ENCODE data around the gene HMCN2. TPM values are rescaled to one million over a fixed set of nuclear protein-coding genes. Genes with fewer than 3 reads are reported as not detected.

Gene HMCN2
- total RNA-seq, 1 experiment from 2014 or later: 5.6 TPM

DNA sequence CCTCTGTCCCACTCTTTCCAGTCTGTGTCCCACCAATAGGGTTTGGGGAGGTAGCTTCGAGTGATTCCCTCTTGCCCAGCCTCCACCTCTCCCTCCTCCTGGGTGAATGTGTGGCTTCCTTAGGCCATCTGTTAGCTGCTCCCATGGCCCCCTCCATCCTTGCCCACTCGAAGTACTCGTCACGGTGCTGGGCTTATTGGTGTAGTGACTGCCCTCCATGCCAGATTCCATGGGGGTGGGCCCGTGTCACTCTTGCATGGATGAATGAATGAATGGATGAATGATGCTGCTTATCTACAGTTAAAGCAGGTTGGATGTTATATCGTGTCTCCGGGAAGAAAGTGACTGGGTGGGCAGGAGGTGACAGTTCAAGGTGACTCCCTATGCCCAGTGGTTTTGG lies 19.1 kb downstream of the HMCN2 start (continued):
- TF ChIP-seq, protein P1, sequence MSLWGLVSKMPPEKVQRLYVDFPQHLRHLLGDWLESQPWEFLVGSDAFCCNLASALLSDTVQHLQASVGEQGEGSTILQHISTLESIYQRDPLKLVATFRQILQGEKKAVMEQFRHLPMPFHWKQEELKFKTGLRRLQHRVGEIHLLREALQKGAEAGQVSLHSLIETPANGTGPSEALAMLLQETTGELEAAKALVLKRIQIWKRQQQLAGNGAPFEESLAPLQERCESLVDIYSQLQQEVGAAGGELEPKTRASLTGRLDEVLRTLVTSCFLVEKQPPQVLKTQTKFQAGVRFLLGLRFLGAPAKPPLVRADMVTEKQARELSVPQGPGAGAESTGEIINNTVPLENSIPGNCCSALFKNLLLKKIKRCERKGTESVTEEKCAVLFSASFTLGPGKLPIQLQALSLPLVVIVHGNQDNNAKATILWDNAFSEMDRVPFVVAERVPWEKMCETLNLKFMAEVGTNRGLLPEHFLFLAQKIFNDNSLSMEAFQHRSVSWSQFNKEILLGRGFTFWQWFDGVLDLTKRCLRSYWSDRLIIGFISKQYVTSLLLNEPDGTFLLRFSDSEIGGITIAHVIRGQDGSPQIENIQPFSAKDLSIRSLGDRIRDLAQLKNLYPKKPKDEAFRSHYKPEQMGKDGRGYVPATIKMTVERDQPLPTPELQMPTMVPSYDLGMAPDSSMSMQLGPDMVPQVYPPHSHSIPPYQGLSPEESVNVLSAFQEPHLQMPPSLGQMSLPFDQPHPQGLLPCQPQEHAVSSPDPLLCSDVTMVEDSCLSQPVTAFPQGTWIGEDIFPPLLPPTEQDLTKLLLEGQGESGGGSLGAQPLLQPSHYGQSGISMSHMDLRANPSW (CRISPR knock-in tag; conservative IDR thresholded peaks at IDR 0.05; ENCODE audit: low read depth): no peak
- no peak for TF ChIP-seq ZNF138 (CRISPR knock-in tag; conservative IDR thresholded peaks at IDR 0.05)
- TF ChIP-seq NR2C2 (CRISPR knock-in tag; IDR thresholded peaks at IDR 0.05): no peak
- TF ChIP-seq, protein P2, sequence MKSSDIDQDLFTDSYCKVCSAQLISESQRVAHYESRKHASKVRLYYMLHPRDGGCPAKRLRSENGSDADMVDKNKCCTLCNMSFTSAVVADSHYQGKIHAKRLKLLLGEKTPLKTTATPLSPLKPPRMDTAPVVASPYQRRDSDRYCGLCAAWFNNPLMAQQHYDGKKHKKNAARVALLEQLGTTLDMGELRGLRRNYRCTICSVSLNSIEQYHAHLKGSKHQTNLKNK (CRISPR knock-in tag; IDR thresholded peaks at IDR 0.05): no peak
- TF ChIP-seq FOXJ3 (CRISPR knock-in tag; IDR thresholded peaks at IDR 0.05; ENCODE audit: borderline replicate concordance): no peak

DNA sequence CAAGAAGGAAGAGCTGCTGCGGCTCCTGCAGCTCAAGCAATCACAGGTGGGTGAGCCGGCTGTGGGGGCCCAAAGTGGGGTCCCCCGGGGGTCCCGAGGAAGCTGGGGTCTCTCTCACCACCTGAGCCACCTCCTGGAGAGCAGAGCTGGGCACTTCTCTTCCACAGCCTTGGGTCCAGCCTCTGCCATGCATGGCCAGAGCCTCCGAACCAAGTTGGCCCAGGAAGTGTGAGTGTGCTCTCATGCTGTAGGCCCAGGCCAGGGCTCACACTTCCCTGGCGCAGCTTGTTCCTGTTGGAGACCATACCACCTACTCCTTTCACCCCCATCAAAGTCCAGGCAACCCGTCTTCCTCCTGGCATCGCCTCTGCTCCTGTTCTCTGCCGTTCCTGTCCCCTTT lies 19.7 kb downstream of the HMCN2 start:
- CTCF ChIA-PET: interaction anchor here (1.8 kb wide), 1 partner anchor 30 kb away, joined by 5 read pairs; no protein-coding TSS in a partner anchor
- Mint-ChIP-seq H3K36me3 (no peaks in the 10 kb centered on the region), H3K27ac (no peak overlapping the region), H3K27me3 (ENCODE audit: low read depth) (no peaks in the 10 kb centered on the region), H3K4me3 (no peak overlapping the region), H3K9me3 (no peaks in the 10 kb centered on the region), H3K4me1 (peaks cover 15% of the 10 kb centered on the region)
- POLR2A ChIA-PET: no interaction called here
- no peak for DNase-seq (ENCODE audit: low spot score)
- no peak for TF ChIP-seq NFATC4 (CRISPR knock-in tag; IDR thresholded peaks at IDR 0.05)
- TF ChIP-seq, protein P3, sequence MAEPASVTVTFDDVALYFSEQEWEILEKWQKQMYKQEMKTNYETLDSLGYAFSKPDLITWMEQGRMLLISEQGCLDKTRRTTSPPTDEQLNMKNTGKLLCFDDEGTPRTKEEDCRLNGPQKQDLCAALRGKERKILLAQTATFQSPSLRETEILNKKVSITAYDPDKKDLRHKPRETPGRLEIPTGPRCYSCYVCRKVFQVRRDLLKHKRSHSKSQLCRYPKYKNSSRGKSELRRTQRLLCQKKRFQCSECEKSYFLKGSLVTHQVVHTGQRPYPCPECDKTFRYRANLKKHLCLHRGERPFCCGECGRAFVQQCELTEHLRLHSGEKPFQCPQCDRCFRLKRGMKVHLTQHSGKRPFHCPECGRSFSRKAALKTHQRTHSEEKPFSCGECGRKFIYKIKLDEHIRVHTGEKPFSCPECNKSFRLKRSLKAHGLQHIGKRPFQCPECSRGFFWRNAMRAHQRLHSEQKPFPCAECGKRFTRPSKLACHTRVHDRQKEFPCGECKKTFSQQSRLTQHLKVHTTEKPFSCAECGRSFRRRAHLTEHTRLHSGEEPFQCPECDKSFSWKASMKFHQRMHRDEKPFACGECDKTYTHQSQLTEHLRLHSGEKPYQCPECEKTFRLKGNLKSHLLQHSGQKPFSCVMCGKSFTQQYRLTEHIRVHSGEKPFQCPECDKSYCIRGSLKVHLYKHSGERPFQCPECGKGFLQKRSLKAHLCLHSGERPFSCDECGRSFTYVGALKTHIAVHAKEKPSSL (CRISPR knock-in tag; conservative IDR thresholded peaks at IDR 0.05): no peak
- no peak for TF ChIP-seq SP1 (CRISPR knock-in tag; conservative IDR thresholded peaks at IDR 0.05)
- no peak for TF ChIP-seq MXD4 (CRISPR knock-in tag; IDR thresholded peaks at IDR 0.05; ENCODE audit: borderline replicate concordance)
- TF ChIP-seq RELA (CRISPR knock-in tag; IDR thresholded peaks at IDR 0.05; ENCODE audit: borderline replicate concordance): no peak
- no peak for TF ChIP-seq RORB (CRISPR knock-in tag; IDR thresholded peaks at IDR 0.05)
- TF ChIP-seq OVOL2 (CRISPR knock-in tag; IDR thresholded peaks at IDR 0.05; ENCODE audit: borderline replicate concordance): no peak
- TF ChIP-seq, protein P2 (CRISPR knock-in tag; IDR thresholded peaks at IDR 0.05): no peak
- no peak for TF ChIP-seq CBFB (CRISPR knock-in tag; IDR thresholded peaks at IDR 0.05; ENCODE audit: low read depth)
- no peak for TF ChIP-seq NR3C1 (CRISPR knock-in tag; conservative IDR thresholded peaks at IDR 0.05; ENCODE audit: low read depth)
- TF ChIP-seq, protein P4, sequence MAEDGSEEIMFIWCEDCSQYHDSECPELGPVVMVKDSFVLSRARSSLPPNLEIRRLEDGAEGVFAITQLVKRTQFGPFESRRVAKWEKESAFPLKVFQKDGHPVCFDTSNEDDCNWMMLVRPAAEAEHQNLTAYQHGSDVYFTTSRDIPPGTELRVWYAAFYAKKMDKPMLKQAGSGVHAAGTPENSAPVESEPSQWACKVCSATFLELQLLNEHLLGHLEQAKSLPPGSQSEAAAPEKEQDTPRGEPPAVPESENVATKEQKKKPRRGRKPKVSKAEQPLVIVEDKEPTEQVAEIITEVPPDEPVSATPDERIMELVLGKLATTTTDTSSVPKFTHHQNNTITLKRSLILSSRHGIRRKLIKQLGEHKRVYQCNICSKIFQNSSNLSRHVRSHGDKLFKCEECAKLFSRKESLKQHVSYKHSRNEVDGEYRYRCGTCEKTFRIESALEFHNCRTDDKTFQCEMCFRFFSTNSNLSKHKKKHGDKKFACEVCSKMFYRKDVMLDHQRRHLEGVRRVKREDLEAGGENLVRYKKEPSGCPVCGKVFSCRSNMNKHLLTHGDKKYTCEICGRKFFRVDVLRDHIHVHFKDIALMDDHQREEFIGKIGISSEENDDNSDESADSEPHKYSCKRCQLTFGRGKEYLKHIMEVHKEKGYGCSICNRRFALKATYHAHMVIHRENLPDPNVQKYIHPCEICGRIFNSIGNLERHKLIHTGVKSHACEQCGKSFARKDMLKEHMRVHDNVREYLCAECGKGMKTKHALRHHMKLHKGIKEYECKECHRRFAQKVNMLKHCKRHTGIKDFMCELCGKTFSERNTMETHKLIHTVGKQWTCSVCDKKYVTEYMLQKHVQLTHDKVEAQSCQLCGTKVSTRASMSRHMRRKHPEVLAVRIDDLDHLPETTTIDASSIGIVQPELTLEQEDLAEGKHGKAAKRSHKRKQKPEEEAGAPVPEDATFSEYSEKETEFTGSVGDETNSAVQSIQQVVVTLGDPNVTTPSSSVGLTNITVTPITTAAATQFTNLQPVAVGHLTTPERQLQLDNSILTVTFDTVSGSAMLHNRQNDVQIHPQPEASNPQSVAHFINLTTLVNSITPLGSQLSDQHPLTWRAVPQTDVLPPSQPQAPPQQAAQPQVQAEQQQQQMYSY (CRISPR knock-in tag; IDR thresholded peaks at IDR 0.05): no peak
- TF ChIP-seq, protein P5, sequence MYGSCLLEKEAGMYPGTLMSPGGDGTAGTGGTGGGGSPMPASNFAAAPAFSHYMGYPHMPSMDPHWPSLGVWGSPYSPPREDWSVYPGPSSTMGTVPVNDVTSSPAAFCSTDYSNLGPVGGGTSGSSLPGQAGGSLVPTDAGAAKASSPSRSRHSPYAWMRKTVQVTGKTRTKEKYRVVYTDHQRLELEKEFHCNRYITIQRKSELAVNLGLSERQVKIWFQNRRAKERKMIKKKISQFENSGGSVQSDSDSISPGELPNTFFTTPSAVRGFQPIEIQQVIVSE (CRISPR knock-in tag; IDR thresholded peaks at IDR 0.05; ENCODE audit: borderline replicate concordance): no peak
- TF ChIP-seq, protein P6, sequence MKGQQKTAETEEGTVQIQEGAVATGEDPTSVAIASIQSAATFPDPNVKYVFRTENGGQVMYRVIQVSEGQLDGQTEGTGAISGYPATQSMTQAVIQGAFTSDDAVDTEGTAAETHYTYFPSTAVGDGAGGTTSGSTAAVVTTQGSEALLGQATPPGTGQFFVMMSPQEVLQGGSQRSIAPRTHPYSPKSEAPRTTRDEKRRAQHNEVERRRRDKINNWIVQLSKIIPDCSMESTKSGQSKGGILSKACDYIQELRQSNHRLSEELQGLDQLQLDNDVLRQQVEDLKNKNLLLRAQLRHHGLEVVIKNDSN (CRISPR knock-in tag; IDR thresholded peaks at IDR 0.05): no peak
- ATAC-seq: no peak

All from WTC11 (cell line).